Measurements from ENCODE around the gene GABBR2. TPM values are rescaled to one million over a fixed set of nuclear protein-coding genes. Genes with fewer than 3 reads are reported as not detected.
A peak's percentile ranks its signal among the peaks of the same experiment; 100 is the strongest.

Gene GABBR2
- total and polyA plus RNA-seq, 9 of the 15 experiments (the other 6 are each of a cell fraction or from before 2014, with no cell fraction given), result 0.15 to 1.9 (median 0.32) TPM

GRCh38 chr9:98652741-98653140 lies 56.0 kb downstream of the GABBR2 start (continued):
- no peak for TF ChIP-seq ZNF740 (CRISPR knock-in tag; IDR thresholded peaks at IDR 0.05)
- no peak for TF ChIP-seq ZNF740 (tag; IDR thresholded peaks at IDR 0.05)

GRCh38 chr9:98652302-98652701 lies 56.4 kb downstream of the GABBR2 start:
- no peak for FAIRE-seq
- ATAC-seq, result no peak
- intact Hi-C loops (cut with micrococcal nuclease), result no loop called here
- Histone ChIP-seq H3K9me3 (replicated peaks; ENCODE audit: control insufficient read depth, insufficient read depth, low read depth, low read length) (no peaks in the 10 kb centered on the region), H3K4me1 (replicated peaks in 1 of 2; ENCODE audit: control insufficient read depth in 2 of 2, insufficient read depth in 2 of 2, low read length in 2 of 2) (no peaks in the 10 kb centered on the region), H3K9me1 (ENCODE audit: control insufficient read depth, insufficient read depth, low read length) (no peaks in the 10 kb centered on the region), H4K20me1 (replicated peaks; ENCODE audit: control insufficient read depth, insufficient read depth, low read length) (no peaks in the 10 kb centered on the region; the same call in 1 of the 2 replicates), H3K4me3 (no peak overlapping the region), H2AFZ (ENCODE audit: low read depth, low read length) (no peak overlapping the region), H3K9ac (ENCODE audit: insufficient read depth in 1 of 2, low read depth in 2 of 2, low read length in 2 of 2) (peak overlapping the region in 1 of 2 experiments; percentile 43; a peak in 1 of 4 replicates), H3K36me3 (ENCODE audit: control insufficient read depth, insufficient read depth, low read length) (no peaks in the 10 kb centered on the region), H3K4me2 (ENCODE audit: insufficient read depth, low read length) (no peak overlapping the region), H3K27me3 (ENCODE audit: control insufficient read depth in 2 of 2, insufficient read depth in 2 of 2, low read length in 2 of 2) (peaks cover 26 to 28% of the 10 kb centered on the region in 2 experiments), H3K27ac (ENCODE audit: extremely low read depth, low read depth, low read length) (no peak overlapping the region), H3K79me2 (ENCODE audit: control insufficient read depth, insufficient read depth, low read length) (no peaks in the 10 kb centered on the region)
- WGBS (ENCODE audit: insufficient coverage, low coverage, missing lambda C conversion rate), result 2% methylated on average over 3 of the region's 3 CpGs
- BruUV-seq (replicated peaks), result no TSS peak
- DNase-seq (ENCODE audit: extremely low read depth in 1 of 4, low spot score in 3 of 4), result no peak
- CTCF ChIA-PET (ENCODE audit: low intra/inter-chr PET ratio), result no interaction called here
- in situ Hi-C loops (cut with MboI), result no loop called here
- POLR2A ChIA-PET, result interaction anchor here (0.7 kb wide), 1 partner anchor 122 kb away, joined by 3 read pairs; no protein-coding TSS in a partner anchor
- TF ChIP-seq POLR3G (IDR thresholded peaks at IDR 0.05; ENCODE audit: extremely low read depth, insufficient read length, insufficient replicate concordance), result no peak
- TF ChIP-seq POLR2H (tag; IDR thresholded peaks at IDR 0.05; ENCODE audit: low read depth), result no peak
- no peak for TF ChIP-seq PBX2 (CRISPR knock-in tag; IDR thresholded peaks at IDR 0.05; ENCODE audit: low read depth)
- no peak for TF ChIP-seq PBX2 (tag; conservative IDR thresholded peaks at IDR 0.05; ENCODE audit: low read depth)
- TF ChIP-seq ZNF77 (CRISPR knock-in tag; IDR thresholded peaks at IDR 0.05), result no peak
- no peak for TF ChIP-seq XRCC4 (IDR thresholded peaks at IDR 0.05; ENCODE audit: extremely low read depth, insufficient read depth, insufficient read length)
- TF ChIP-seq FOXA3 (CRISPR knock-in tag; conservative IDR thresholded peaks at IDR 0.05 in 1 of 2, IDR thresholded peaks at IDR 0.05 in 1 of 2), result no peak
- TF ChIP-seq MLLT1 (IDR thresholded peaks at IDR 0.05), result no peak
- no peak for TF ChIP-seq GATA2 (CRISPR knock-in tag; IDR thresholded peaks at IDR 0.05)
- TF ChIP-seq IRF2 (CRISPR knock-in tag; IDR thresholded peaks at IDR 0.05), result no peak
- no peak for TF ChIP-seq BCL6 (CRISPR knock-in tag; IDR thresholded peaks at IDR 0.05)

Measured in K562 (cell line).